GM23338 (cell line): Measurements from ENCODE around the gene ZBTB45.

Experiments
- CREB1 ChIP-seq: fragments of 250-450 bp; sonication (Bioruptor Pico); IDR thresholded peaks from 2 replicates; pipeline ENCODE4 v1.5.0; 2020; ENCODE audit warnings: low read depth, mild to moderate bottlenecking, moderate library complexity
- CTCF ChIP-seq, 2 experiments: fragments of 200-600 bp in 1 of 2; sonication (generic) in 1 of 2; conservative IDR thresholded peaks; 2 replicates each; pipeline versions ENCODE4 v1.5.1 to v1.6.1; 2016 to 2017; ENCODE audit warnings: antibody characterized with exemption in 2 of 2, low read depth in 2 of 2, mild to moderate bottlenecking in 2 of 2, moderate library complexity in 1 of 2
- ETS1 ChIP-seq: IDR thresholded peaks from 2 replicates; pipeline ENCODE4 v1.6.1; 2016; ENCODE audit warnings: antibody characterized with exemption
- EZH2 ChIP-seq: fragments of 200-600 bp; sonication (generic); IDR thresholded peaks from one replicate; pipeline ENCODE4 v1.8.0; 2017; ENCODE audit warnings: antibody characterized with exemption, mild to moderate bottlenecking, low read depth; ENCODE audit not compliant: unreplicated experiment
- EZH2phosphoT487 ChIP-seq: fragments of 200-600 bp; sonication (generic); IDR thresholded peaks from one replicate; pipeline ENCODE4 v1.8.1; 2018; ENCODE audit warnings: antibody characterized with exemption; ENCODE audit not compliant: unreplicated experiment
- JUNB ChIP-seq: IDR thresholded peaks from one replicate; pipeline ENCODE4 v1.6.1; 2016; ENCODE audit warnings: antibody characterized with exemption; ENCODE audit not compliant: unreplicated experiment
- NANOG ChIP-seq: IDR thresholded peaks from 2 replicates; pipeline ENCODE4 v1.6.1; 2016; ENCODE audit warnings: antibody characterized with exemption, borderline replicate concordance
- POLR2AphosphoS5 ChIP-seq: IDR thresholded peaks from 2 replicates; pipeline ENCODE4 v1.6.1; 2016; ENCODE audit warnings: antibody characterized with exemption, low read depth
- REST ChIP-seq: IDR thresholded peaks from one replicate; pipeline ENCODE4 v1.6.1; 2018; ENCODE audit warnings: antibody characterized with exemption; ENCODE audit not compliant: unreplicated experiment
- STAT1 ChIP-seq: IDR thresholded peaks from one replicate; pipeline ENCODE4 v1.6.1; 2016; ENCODE audit warnings: antibody characterized with exemption; ENCODE audit not compliant: unreplicated experiment
- ZNF331 ChIP-seq: fragments of 250-450 bp; sonication (Bioruptor Pico); IDR thresholded peaks from 2 replicates; pipeline ENCODE4 v1.5.0; 2020; ENCODE audit warnings: low read depth, mild to moderate bottlenecking, moderate library complexity

GRCh38 chr19:58473775-58474174 lies 45.8 kb downstream of the ZBTB45 start:
- TF ChIP-seq CTCF (conservative IDR thresholded peaks at IDR 0.05; ENCODE audit: low read depth in 2 of 2) (no peak), EZH2phosphoT487 (no peak), EZH2 (no peak), REST (no peak), NANOG (no peak), JUNB (no peak), CREB1 (CRISPR knock-in tag) (no peak), ETS1 (no peak), POLR2AphosphoS5 (no peak), ZNF331 (CRISPR knock-in tag) (no peak), STAT1 (no peak)
